ENCODE results near the gene MGAT3. TPM values are rescaled to one million over a fixed set of nuclear protein-coding genes. Genes with fewer than 3 reads are reported as not detected.

MGAT3 gene
- total RNA-seq, 1 experiment from 2014 or later, result 5.0 TPM

- no peak overlapping the region for H4K8ac ChIP-seq (replicated peaks; ENCODE audit: insufficient read length, low read depth, low read length)
- no peak overlapping the region for H3K4ac ChIP-seq (ENCODE audit: low read depth, low read length)
- H3K79me1 ChIP-seq (ENCODE audit: insufficient read depth, low read depth, low read length, poor library complexity, severe bottlenecking), result no peaks in the 10 kb centered on the region
- no peak overlapping the region for H2BK15ac ChIP-seq (ENCODE audit: low read depth, low read length)
- no peak overlapping the region for H4K91ac ChIP-seq (ENCODE audit: insufficient read length, low read depth, low read length)
- H4K20me1 ChIP-seq (ENCODE audit: control insufficient read depth, insufficient read depth, insufficient read length), result no peaks in the 10 kb centered on the region
- H2BK120ac ChIP-seq (ENCODE audit: low read depth, low read length, poor library complexity, severe bottlenecking), result no peak overlapping the region
- no peak overlapping the region for H3K56ac ChIP-seq (ENCODE audit: insufficient read length, low read depth, low read length)
- H3K18ac ChIP-seq (ENCODE audit: insufficient read length, low read depth, low read length), result no peak overlapping the region
- H2BK5ac ChIP-seq (ENCODE audit: insufficient read length, low read length), result no peak overlapping the region
- H3K14ac ChIP-seq (ENCODE audit: insufficient read depth, low read length), result no peak overlapping the region
- no peaks in the 10 kb centered on the region for H3K9me3 ChIP-seq (ENCODE audit: control insufficient read depth, low read depth, low read length)
- no peaks in the 10 kb centered on the region for H3K9me3 Mint-ChIP-seq
- DNase-seq, result peak; percentile 86
- H3K4me3 Mint-ChIP-seq, result no peak overlapping the region
- no peak overlapping the region for H2AFZ ChIP-seq (ENCODE audit: low read length)
- H3K36me3 Mint-ChIP-seq (ENCODE audit: insufficient read depth in 1 of 3, low read depth in 3 of 3), result no peaks in the 10 kb centered on the region
- peaks cover 49 to 64% of the 10 kb centered on the region in 2 experiments for H3K4me1 Mint-ChIP-seq
- WGBS (ENCODE audit: extremely low coverage, insufficient read length, low lambda C conversion rate), result no CpG with 5 or more reads among the region's 11 CpGs
- no peak overlapping the region for H3K9ac ChIP-seq (ENCODE audit: extremely low read depth, insufficient read length, low read length)
- no peak for TF ChIP-seq CTCF (conservative IDR thresholded peaks at IDR 0.05)
- H3K23ac ChIP-seq (ENCODE audit: insufficient read length, low read depth, low read length), result no peak overlapping the region
- no peak overlapping the region for H2BK20ac ChIP-seq (ENCODE audit: low read depth, low read length, poor library complexity, severe bottlenecking)
- H2BK12ac ChIP-seq (ENCODE audit: insufficient read length, low read depth, low read length), result no peak overlapping the region
- peaks cover 3% of the 10 kb centered on the region; the same call in 1 of the 2 replicates for H3K4me1 ChIP-seq (ENCODE audit: insufficient read depth, low read length)
- H3K4me2 ChIP-seq (ENCODE audit: insufficient read depth, insufficient read length, low read length), result no peak overlapping the region
- H3K27me3 Mint-ChIP-seq (ENCODE audit: low read depth), result peaks cover 9% of the 10 kb centered on the region
- H3K27ac ChIP-seq (ENCODE audit: insufficient read length, low read depth, low read length), result no peak overlapping the region
- H3K23me2 ChIP-seq (ENCODE audit: insufficient read length, low read depth, low read length, poor library complexity, severe bottlenecking), result no peaks in the 10 kb centered on the region
- H4K5ac ChIP-seq (ENCODE audit: insufficient read length, low read depth, low read length), result no peak overlapping the region
- 0 out of 7 replicates have a peak overlapping the region, but pooled peaks of 1 of the 3 experiments have one; percentile 11 for H3K27ac Mint-ChIP-seq
- H3K79me2 ChIP-seq (ENCODE audit: insufficient read depth, low read length), result no peaks in the 10 kb centered on the region
- H3T11ph ChIP-seq (ENCODE audit: low read length), result no peak overlapping the region
- H2AK5ac ChIP-seq (ENCODE audit: insufficient read length, low read length), result no peak overlapping the region
- H3K27me3 ChIP-seq (ENCODE audit: insufficient read depth, low read length), result no peaks in the 10 kb centered on the region
These were observed 17.7 kb downstream of the MGAT3 start for GRCh38 chr22:39474351-39475111.

Data from H9 (cell line).